T-cell (primary cell): ENCODE data around the gene CAMK2N1. TPM values are rescaled to one million over a fixed set of nuclear protein-coding genes. Genes with fewer than 3 reads are reported as not detected.
"Not testable (repeated sequence)": the region's sequence is repeated elsewhere in the genome, so short reads cannot be mapped to it uniquely, and the experiment has no call there.

ENCODE experiments used
- ATAC-seq, 4 experiments: fragments of 200-7000 bp in 3 of 4; fragments of 150-1000 bp in 1 of 4; cut with Tn5 transposase; replicated peaks in 1 of 4; 1 replicate in 3 of 4; 2 replicates in 1 of 4; pipeline ENCODE4 v1.10.0; 2021; ENCODE audit warnings: moderate library complexity in 3 of 4, mild to moderate bottlenecking in 2 of 4, moderate number of reproducible peaks in 1 of 4
- CTCF ChIA-PET, 2 donors: fragments of 300-600 bp; sonication (Branson Sonifier 250); formaldehyde crosslinking; loops; one replicate each; lab custom pipeline; 2022; ENCODE audit warnings: antibody characterized with exemption in 2 of 2; lab: Charles Lee
- POLR2A ChIA-PET, 2 donors: fragments of 300-600 bp; sonication (Branson Sonifier 250); formaldehyde crosslinking; loops; one replicate each; lab custom pipeline; 2022; ENCODE audit warnings: antibody characterized with exemption in 2 of 2; lab: Charles Lee
- DNase-seq, 35 experiments: peaks; one replicate each; pipeline versions ENCODE4 v3.0.0 to v3.0.0-alpha.2; 2013 to 2023
- H3K27ac ChIP-seq: one replicate; pipeline ENCODE4 v1.5.1; 2013; ENCODE audit warnings: low read length
- H3K27me3 ChIP-seq, 2 experiments: replicated peaks in 1 of 2; 1 replicate in 1 of 2; 2 replicates in 1 of 2; pipeline versions ENCODE4 v1.6.1 to v1.7.0; 2013; ENCODE audit warnings: low read length in 1 of 2, mixed read lengths in 1 of 2; ENCODE audit not compliant: control insufficient read depth in 2 of 2, insufficient read depth in 2 of 2; ENCODE audit errors: extremely low read depth in 1 of 2
- H3K36me3 ChIP-seq, 2 donors: 1 replicate in 1 of 2; 2 replicates in 1 of 2; pipeline versions ENCODE4 v1.6.1 to v1.7.0; 2013; ENCODE audit warnings: low read length in 1 of 2; ENCODE audit not compliant: control insufficient read depth in 2 of 2, insufficient read depth in 1 of 2; ENCODE audit errors: extremely low read depth in 1 of 2
- H3K4me1 ChIP-seq, 2 experiments: 1 replicate in 1 of 2; 2 replicates in 1 of 2; pipeline versions ENCODE4 v1.6.1 to v1.7.0; 2013; ENCODE audit warnings: low read length in 2 of 2, mixed read lengths in 1 of 2; ENCODE audit not compliant: insufficient read depth in 2 of 2, control insufficient read depth in 1 of 2; ENCODE audit errors: extremely low read depth in 1 of 2
- H3K4me3 ChIP-seq, 2 donors: 1 replicate in 1 of 2; 2 replicates in 1 of 2; pipeline versions ENCODE4 v1.5.1 to v1.7.0; 2013; ENCODE audit warnings: mild to moderate bottlenecking in 2 of 2, low read length in 1 of 2, moderate library complexity in 1 of 2; ENCODE audit not compliant: control insufficient read depth in 1 of 2; ENCODE audit errors: extremely low read depth in 1 of 2
- H3K9me3 ChIP-seq: 2 replicates; pipeline ENCODE4 v1.7.0; 2013
- H3K27ac Mint-ChIP-seq, 2 donors: one replicate each; pipeline ENCODE4 v1.8.0; 2020 to 2021; ENCODE audit warnings: mild to moderate bottlenecking in 2 of 2, mixed read lengths in 2 of 2
- H3K27me3 Mint-ChIP-seq, 2 donors: one replicate each; pipeline ENCODE4 v1.8.0; 2021 to 2022; ENCODE audit warnings: mixed read lengths in 2 of 2
- H3K36me3 Mint-ChIP-seq: one replicate; pipeline ENCODE4 v1.8.0; 2021; ENCODE audit warnings: mixed read lengths
- H3K4me1 Mint-ChIP-seq, 3 donors: one replicate each; pipeline ENCODE4 v1.8.0; 2020 to 2022; ENCODE audit warnings: mixed read lengths in 3 of 3, mild to moderate bottlenecking in 1 of 3
- H3K4me3 Mint-ChIP-seq, 3 donors: one replicate each; pipeline ENCODE4 v1.8.0; 2020 to 2022; ENCODE audit warnings: mild to moderate bottlenecking in 3 of 3, mixed read lengths in 3 of 3, moderate library complexity in 3 of 3
- H3K9me3 Mint-ChIP-seq, 3 donors: one replicate each; pipeline ENCODE4 v1.8.0; 2020 to 2022; ENCODE audit warnings: mixed read lengths in 3 of 3
- whole genome bisulfite sequencing: methylation state at CpG from one replicate; pipeline ENCODE4 v1.1.5; 2013; ENCODE audit warnings: missing lambda C conversion rate; ENCODE audit not compliant: insufficient coverage; 5-methylcytosine and 5-hydroxymethylcytosine counted together
- total RNA-seq, 35 experiments: library from RNA in 6 of 35; stranded (reverse) in 6 of 35; fragments of 120-200 nt in 1 of 35; gene quantifications; one replicate each; pipeline versions ENCODE4 v1.2.1 to v1.2.4 and lab custom pipeline; 2013 to 2026

Gene CAMK2N1
- total RNA-seq, 5 donors from 2014 or later (not counting 1 experiment from before 2014, with no cell fraction given), result 2.5 to 7.9 (median 7.1) TPM

- Mint-ChIP-seq H3K4me3 (no peak overlapping the region), H3K9me3 (no peaks in the 10 kb centered on the region), H3K27me3 (peaks cover 41 to 49% of the 10 kb centered on the region in 2 donors), H3K36me3 (no peaks in the 10 kb centered on the region), H3K4me1 (peaks cover 0 to 3% (median 0%) of the 10 kb centered on the region in 3 donors), H3K27ac (no peak overlapping the region)
- no peaks in the 10 kb centered on the region for H3K9me3 ChIP-seq
- 79% methylated on average over 5 of the region's 6 CpGs for WGBS
- ChIA-PET POLR2A (no interaction called here), CTCF (no interaction called here)
- no peak for ATAC-seq
- no peak overlapping the region for H3K4me3 ChIP-seq
- no peaks in the 10 kb centered on the region for H3K36me3 ChIP-seq
- H3K27ac ChIP-seq, result no peak overlapping the region
- no peak for DNase-seq
- H3K4me1 ChIP-seq, result peaks cover 0 to 4% of the 10 kb centered on the region in 2 experiments
- H3K27me3 ChIP-seq, result peaks cover 5 to 18% of the 10 kb centered on the region in 2 experiments
These were observed 40.3 kb upstream of the CAMK2N1 start for GRCh38 chr1:20526267-20526666.

GRCh38 chr1:20521960-20522861 is 36.2 kb upstream of the CAMK2N1 start:
- H3K36me3 ChIP-seq, result no peaks in the 10 kb centered on the region
- WGBS, result 16% methylated on average over 7 of the region's 17 CpGs
- H3K4me3 ChIP-seq, result no peak overlapping the region
- H3K27me3 ChIP-seq, result peaks cover 4 to 9% of the 10 kb centered on the region in 2 experiments
- Mint-ChIP-seq H3K4me1 (peaks cover 0 to 3% (median 0%) of the 10 kb centered on the region in 3 donors), H3K9me3 (no peaks in the 10 kb centered on the region), H3K27me3 (peaks cover 22 to 26% of the 10 kb centered on the region in 2 donors), H3K36me3 (no peaks in the 10 kb centered on the region), H3K27ac (no peak overlapping the region), H3K4me3 (no peak overlapping the region)
- ATAC-seq, result peak in 3 of 4 experiments; percentile 47 to 66 (median 56)
- POLR2A ChIA-PET, result interaction anchor here in 1 of 2 donors (0.7 kb wide), 1 partner anchor 1123 kb away, joined by 9 read pairs; no protein-coding TSS in a partner anchor
- CTCF ChIA-PET, result interaction anchor here (0.6 to 0.7 kb wide), 3 partner anchors 10 to 1982 kb away, joined by 3 to 6 read pairs (median 5); no protein-coding TSS in a partner anchor
- no peak overlapping the region for H3K27ac ChIP-seq
- DNase-seq, result peak; percentile 6 to 77 (median 49)
- H3K4me1 ChIP-seq, result peaks cover 0 to 4% of the 10 kb centered on the region in 2 experiments
- no peaks in the 10 kb centered on the region for H3K9me3 ChIP-seq

- H3K4me1 ChIP-seq, H3K4me3 ChIP-seq, CTCF ChIA-PET, H3K4me3 Mint-ChIP-seq, H3K9me3 ChIP-seq, H3K36me3 Mint-ChIP-seq, H3K36me3 ChIP-seq, H3K4me1 Mint-ChIP-seq, POLR2A ChIA-PET, H3K27ac Mint-ChIP-seq, DNase-seq, H3K27ac ChIP-seq, H3K9me3 Mint-ChIP-seq, ATAC-seq: not testable (repeated sequence)
- H3K27me3 Mint-ChIP-seq, result peaks cover 20 to 32% of the 10 kb centered on the region in 2 donors
- peaks cover 4 to 20% of the 10 kb centered on the region in 2 experiments for H3K27me3 ChIP-seq
- WGBS, result 54% methylated on average over 3 of the region's 7 CpGs
These were observed 33.7 kb upstream of the CAMK2N1 start for GRCh38 chr1:20519609-20520262.

GRCh38 chr1:20511518-20512428 is 25.8 kb upstream of the CAMK2N1 start:
- ATAC-seq (no peak), DNase-seq (no peak)
- ChIA-PET POLR2A (no interaction called here), CTCF (interaction anchor here in 1 of 2 donors (0.8 kb wide), 1 partner anchor 17 kb away, joined by 3 read pairs; no protein-coding TSS in a partner anchor)
- Mint-ChIP-seq H3K9me3 (no peaks in the 10 kb centered on the region), H3K4me3 (no peak overlapping the region), H3K4me1 (peaks cover 8 to 13% (median 9%) of the 10 kb centered on the region in 3 donors), H3K27ac (no peak overlapping the region), H3K36me3 (no peaks in the 10 kb centered on the region), H3K27me3 (peaks cover 12 to 27% of the 10 kb centered on the region in 2 donors)
- Histone ChIP-seq H3K4me1 (peaks cover 4 to 16% of the 10 kb centered on the region in 2 experiments), H3K9me3 (no peaks in the 10 kb centered on the region), H3K36me3 (no peaks in the 10 kb centered on the region), H3K27me3 (peaks cover 2 to 25% of the 10 kb centered on the region in 2 experiments), H3K4me3 (no peak overlapping the region), H3K27ac (no peak overlapping the region)
- 30% methylated on average over 1 of the region's 6 CpGs for WGBS

GRCh38 chr1:20508411-20508771 is 22.4 kb upstream of the CAMK2N1 start:
- Histone ChIP-seq H3K36me3 (peaks cover 0 to 2% of the 10 kb centered on the region in 2 donors), H3K27me3 (peaks cover 0 to 13% of the 10 kb centered on the region in 2 experiments), H3K4me1 (peaks cover 7 to 18% of the 10 kb centered on the region in 2 experiments), H3K9me3 (no peaks in the 10 kb centered on the region), H3K4me3 (peak overlapping the region; percentile 88 to 98), H3K27ac (peak overlapping the region; percentile 97)
- no peak for ATAC-seq
- no CpG with 5 or more reads among the region's 5 CpGs for WGBS
- ChIA-PET CTCF (interaction anchor here in 1 of 2 donors (1.0 kb wide), 1 partner anchor 153 kb away, joined by 4 read pairs; the partner anchor contains the start of gene DDOST), POLR2A (no interaction called here)
- Mint-ChIP-seq H3K9me3 (no peaks in the 10 kb centered on the region), H3K27ac (peak overlapping the region; percentile 63 to 92), H3K36me3 (peaks cover 6% of the 10 kb centered on the region), H3K4me1 (peaks cover 27 to 40% (median 28%) of the 10 kb centered on the region in 3 donors), H3K4me3 (peak overlapping the region; percentile 81 to 89 (median 85)), H3K27me3 (peaks cover 7 to 14% of the 10 kb centered on the region in 2 donors)
- DNase-seq, result no peak
